Right lung (tissue), 5 donors: Measurements from ENCODE around the gene CRY2. TPM values are rescaled to one million over a fixed set of nuclear protein-coding genes. Genes with fewer than 3 reads are reported as not detected.
A peak's percentile ranks its signal among the peaks of the same experiment; 100 is the strongest.

Experiments
- DNase-seq, 2 donors: peaks; one replicate each; pipeline ENCODE4 v3.0.0-alpha.2; 2013
- polyA plus RNA-seq, 5 donors: library from polyadenylated mRNA; unstranded; fragments of 120-200 nt; gene quantifications; one replicate each; pipeline versions ENCODE4 v1.2.1 to v1.2.3, GENCODE V29; 2013; ENCODE audit warnings: inconsistent platforms in 1 of 5, low replicate concordance in 1 of 5; ENCODE audit not compliant: insufficient read length in 5 of 5, insufficient read depth in 1 of 5

CRY2 gene
- polyA plus RNA-seq, 5 donors, result 25.5 to 35.4 (median 28.2) TPM

- no peak for DNase-seq
Observed at GRCh38 chr11:45872651-45873356, 25.5 kb downstream of the CRY2 start.

- no peak for DNase-seq
Observed at GRCh38 chr11:45876401-45876800, 29.1 kb downstream of the CRY2 start.

- DNase-seq, result no peak
Observed at GRCh38 chr11:45877221-45877620, 29.9 kb downstream of the CRY2 start.

GRCh38 chr11:45877845-45878244 is 30.6 kb downstream of the CRY2 start:
- DNase-seq, result no peak

GRCh38 chr11:45879803-45880686 is 32.8 kb downstream of the CRY2 start:
- no peak for DNase-seq

GRCh38 chr11:45880772-45881570 is 33.7 kb downstream of the CRY2 start:
- no peak for DNase-seq

- no peak for DNase-seq
Observed at GRCh38 chr11:45881708-45882368, 34.6 kb downstream of the CRY2 start.

- DNase-seq, result no peak
Observed at GRCh38 chr11:45884596-45885185, 37.4 kb downstream of the CRY2 start.

- DNase-seq, result peak in 1 of 2 donors; percentile 26
Observed at GRCh38 chr11:45885274-45885920, 38.1 kb downstream of the CRY2 start, which contains the start of gene MAPK8IP1. Gene MAPK8IP1, plus strand, starts transcription at chr11:45885651. Its CDS starts 170 bp downstream, at chr11:45885821.

- DNase-seq, result no peak
Observed at GRCh38 chr11:45885921-45886721, 38.8 kb downstream of the CRY2 start.

- no peak for DNase-seq
Observed at GRCh38 chr11:45886816-45887520, 39.7 kb downstream of the CRY2 start.

- DNase-seq, result no peak
Observed at GRCh38 chr11:45887587-45887986, 40.3 kb downstream of the CRY2 start.

- no peak for DNase-seq
Observed at GRCh38 chr11:45889555-45889954, 42.3 kb downstream of the CRY2 start.

- no peak for DNase-seq
Observed at GRCh38 chr11:45889966-45890365, 42.7 kb downstream of the CRY2 start.

GRCh38 chr11:45890886-45891550 is 43.7 kb downstream of the CRY2 start:
- no peak for DNase-seq

- DNase-seq, result no peak
Observed at GRCh38 chr11:45892856-45893255, 45.6 kb downstream of the CRY2 start.

- no peak for DNase-seq
Observed at GRCh38 chr11:45894555-45895247, 47.4 kb downstream of the CRY2 start.
